ENCODE measurements around the gene RNF10.
"Not testable (repeated sequence)": the region's sequence is repeated elsewhere in the genome, so short reads cannot be mapped to it uniquely, and the experiment has no call there.

Gene RNF10

DNA sequence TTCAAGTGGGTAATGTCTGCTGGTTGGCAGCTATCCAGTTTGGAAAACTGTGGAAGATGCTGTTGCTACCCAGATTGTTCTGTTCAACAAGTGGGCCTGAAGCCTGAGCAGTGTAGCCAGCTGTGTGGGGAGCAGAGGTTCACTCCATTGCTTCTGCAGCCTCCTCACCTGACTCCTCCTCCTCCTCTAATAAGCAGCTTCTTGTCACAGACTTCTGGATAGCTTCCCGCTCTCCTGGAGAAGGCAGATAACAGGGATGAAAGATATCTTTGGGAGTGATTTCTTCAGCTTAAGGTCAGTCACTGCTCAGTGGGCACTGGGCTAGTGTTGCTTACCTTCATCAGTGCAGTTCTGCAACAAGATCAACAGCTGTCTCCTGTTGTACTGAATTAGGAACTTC is 45.0 kb downstream of the RNF10 start:
- peak in 1 of 56 donors; percentile 5 for DNase-seq

DNA sequence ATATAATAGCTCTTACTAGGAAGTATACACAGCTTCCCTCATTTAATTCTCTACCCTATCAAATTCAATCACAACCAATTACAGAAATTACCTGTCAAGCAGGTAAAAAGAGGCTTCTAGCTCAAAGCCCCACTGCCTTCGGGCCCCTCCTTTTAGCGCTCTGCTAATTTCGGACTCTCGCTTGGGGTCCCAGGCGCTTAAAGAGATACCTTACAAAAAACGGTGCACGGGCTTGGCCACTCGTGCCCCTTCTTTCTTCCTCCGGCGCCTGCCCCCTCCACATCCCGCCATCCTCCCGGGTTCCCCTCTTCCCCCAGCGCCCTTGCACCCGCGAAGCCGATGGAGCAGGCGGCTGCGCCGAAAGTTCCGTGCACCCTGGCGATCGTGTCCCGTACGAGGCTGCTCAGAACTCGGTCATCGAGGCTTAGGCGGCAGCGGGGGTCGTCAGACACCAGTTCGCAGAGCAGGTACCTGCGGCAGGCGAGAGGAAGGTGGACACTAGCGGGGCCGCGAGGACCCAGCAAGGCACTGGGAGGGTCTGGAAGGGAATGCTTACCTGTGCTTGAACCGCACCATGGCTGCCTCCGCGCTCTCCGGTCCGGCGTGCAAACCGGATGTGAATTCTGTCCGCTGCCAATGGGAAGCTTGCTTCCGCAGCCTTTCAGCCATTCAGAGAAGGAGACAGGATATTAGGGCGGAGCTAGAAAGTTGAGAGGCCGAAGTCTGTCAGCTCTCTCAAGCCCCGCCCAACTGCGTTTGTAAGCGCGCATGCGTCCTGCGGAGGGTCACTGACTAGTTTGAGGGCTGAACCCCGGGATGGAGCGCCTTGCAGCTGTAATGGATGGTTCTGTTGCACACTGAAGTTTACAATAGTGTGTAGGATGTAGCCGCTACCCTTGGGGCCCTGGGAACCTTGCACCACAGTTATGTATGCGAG is 46.9 kb downstream of the RNF10 start, which contains the start of gene POP5:
TSS of gene POP5 (minus strand) at position 616 of the 937 bp plus-strand sequence. CDS start at position 576, 40 bp downstream.
- peak; percentile 81 to 99 (median 95) for DNase-seq

DNA sequence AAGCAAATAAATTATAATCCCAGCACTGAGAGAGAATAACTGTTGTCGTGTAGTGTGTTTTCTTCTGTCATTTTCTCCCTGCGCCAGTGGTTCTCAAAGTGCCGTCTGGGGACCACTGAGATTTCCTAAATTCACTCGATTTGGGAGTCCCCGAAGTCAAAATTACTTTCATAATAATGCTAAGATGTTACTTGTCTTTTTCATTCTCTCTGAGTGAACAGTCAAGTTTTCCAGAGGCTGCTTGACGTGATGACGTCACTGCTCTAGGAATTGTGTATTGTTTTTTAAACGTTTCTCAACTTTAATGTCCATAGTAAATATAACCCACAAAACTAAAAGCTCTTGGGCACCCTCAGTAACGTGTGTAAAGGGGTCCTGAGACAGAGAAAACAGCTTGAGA is 47.8 kb downstream of the RNF10 start:
- no peak for DNase-seq

GRCh38 chr12:120583478-120584030 is 49.4 kb downstream of the RNF10 start:
- peak in 51 of 56 donors; percentile 14 to 82 (median 47) for DNase-seq

- DNase-seq: peak in 47 of 56 donors; percentile 4 to 79 (median 47)
Measured at GRCh38 chr12:120584343-120585149, 50.4 kb downstream of the RNF10 start.

- no peak for DNase-seq
Measured at GRCh38 chr12:120586206-120586605, 52.0 kb downstream of the RNF10 start.

GRCh38 chr12:120586860-120587259 is 52.7 kb downstream of the RNF10 start:
- DNase-seq: no peak

- no peak for DNase-seq
Measured at GRCh38 chr12:120588371-120588770, 54.2 kb downstream of the RNF10 start.

DNA sequence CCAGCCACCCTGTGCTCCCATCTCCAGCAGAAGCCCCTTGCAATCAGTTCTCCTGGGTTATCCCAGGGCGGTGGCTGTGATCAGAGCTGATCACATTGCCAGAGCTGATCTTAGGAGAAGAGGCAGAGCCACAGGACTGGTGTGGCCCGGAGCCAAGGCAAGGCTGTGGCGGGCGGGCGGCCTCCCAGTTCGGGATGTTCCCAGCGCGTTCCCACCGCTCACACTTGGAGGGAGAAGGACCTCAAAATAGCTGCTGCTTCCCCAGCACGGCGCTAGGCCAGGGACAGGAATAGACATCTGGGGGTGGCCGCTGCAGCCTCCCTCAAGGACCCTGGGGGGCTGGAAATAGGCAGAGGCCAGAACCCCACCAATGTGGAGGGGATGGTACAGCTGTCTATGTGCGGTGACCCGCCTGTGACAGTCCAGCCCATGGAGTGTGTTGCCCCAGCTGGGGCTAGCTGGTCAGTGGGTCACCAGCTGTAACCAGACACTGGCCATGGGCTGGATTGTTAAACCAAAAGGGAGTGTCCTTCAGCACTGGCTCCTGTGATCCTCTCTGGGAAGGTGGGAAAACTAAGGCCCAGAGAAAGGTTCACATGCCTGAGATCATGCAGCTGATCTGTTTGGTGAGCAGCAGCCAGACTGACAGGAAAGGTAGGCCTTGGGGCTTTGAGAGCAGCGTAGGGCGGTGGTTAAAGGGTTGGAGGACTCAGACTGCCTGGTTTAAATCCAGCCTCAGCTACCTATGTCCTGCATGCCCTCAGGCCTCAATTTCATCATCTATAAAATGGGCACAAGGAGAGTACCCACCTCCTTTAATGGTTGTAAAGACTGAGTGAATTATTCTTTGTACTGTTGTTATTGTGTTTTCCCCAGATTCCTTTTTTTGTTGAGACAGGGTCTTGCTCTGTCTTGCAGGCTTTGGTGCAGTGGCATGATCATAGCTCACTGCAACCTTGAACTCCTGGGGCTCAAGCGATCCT is 55.1 kb downstream of the RNF10 start:
- DNase-seq: peak in 34 of 56 donors; percentile 4 to 66 (median 32)

DNA sequence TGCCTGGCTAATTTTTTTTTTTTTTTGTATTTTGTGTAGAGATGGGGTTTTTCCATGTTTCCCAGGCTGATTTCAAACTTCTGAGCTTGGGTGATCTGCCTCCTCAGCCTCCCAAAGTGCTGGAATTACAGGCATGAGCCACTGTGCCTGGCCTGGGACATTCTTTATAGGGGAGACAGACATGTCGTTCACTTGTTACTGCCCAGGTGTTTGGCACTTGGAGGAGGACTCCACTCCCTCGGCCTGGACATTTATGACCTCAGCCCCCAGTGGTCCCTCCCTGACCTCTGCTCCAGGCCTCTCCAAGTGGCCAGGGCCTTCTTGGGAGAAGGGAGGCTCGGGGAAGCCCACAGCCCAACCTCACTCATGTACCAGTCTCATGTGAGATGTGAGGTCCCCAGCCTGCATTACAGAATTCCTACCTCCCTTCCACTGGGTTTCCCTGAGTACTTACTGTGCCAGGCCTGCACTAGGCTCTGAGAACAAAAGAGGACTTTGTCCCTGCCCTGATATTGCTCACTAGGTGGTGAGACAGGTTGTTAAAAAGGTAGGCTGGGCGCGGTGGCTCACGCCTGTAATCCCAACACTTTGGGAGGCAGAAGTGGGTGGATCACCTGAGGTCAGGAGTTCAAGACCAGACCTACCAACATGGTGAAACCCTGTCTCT is 56.7 kb downstream of the RNF10 start:
- no peak for DNase-seq

- DNase-seq: peak in 2 of 56 donors; percentile 3 to 9
Measured at GRCh38 chr12:120592121-120593049, 58.2 kb downstream of the RNF10 start.

DNA sequence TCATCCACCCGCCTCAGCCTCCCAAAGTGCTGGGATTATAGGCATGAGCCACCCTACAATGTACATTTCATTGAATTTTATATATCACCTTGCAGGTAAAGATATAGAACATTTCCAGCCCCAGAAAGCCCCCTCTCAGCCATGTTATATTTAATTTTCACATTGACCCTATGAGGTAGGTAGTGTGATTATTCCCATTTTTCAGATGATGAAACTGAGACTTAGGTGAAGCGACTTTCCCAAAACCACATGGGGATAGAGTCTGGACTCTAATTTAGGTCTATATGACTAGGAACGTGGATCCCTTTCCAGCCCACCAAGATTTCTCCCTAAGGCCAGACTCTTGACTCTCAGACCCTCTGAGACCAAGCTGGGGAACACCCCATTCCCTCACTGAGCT is 62.7 kb downstream of the RNF10 start:
- no peak for DNase-seq

- DNase-seq: no peak
Measured at GRCh38 chr12:120597861-120598260, 63.7 kb downstream of the RNF10 start.

DNA sequence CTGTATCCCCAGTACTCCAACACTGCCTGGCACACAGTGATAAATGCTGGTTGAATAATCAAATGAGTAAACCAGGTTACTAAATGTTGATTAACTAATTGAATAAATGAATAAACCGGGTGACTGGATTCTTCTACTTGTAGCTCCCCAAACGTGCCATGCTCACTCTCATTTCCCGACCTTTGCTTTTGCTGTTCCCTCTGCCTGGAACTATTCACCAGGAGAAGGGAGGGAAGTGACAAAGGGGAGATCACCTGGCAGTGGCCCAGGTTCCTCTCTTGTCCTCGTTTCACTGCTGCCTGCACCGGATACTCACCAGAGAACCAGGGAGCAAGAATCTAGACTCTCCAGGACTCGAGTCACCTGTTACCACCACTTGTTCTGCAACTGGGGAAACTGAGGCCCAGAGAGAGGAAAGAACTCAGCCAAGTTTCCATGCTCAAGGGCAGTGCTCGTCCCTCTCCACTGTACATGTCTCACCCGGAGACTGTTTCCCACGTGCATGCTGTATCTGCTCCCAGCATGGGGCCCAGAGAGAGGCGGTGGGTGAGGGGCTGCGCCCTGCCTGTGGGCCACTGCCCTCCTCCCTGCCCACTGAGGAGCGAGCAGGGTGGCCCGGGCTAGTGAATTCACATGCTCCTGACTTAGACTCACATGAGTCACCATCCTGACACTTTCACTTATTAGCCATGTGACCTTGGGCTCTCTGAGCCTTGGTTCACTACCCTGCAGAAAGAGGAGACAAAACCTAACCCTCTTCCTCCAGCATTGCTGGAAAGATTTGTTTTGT is 64.7 kb downstream of the RNF10 start:
- no peak for DNase-seq

DNA sequence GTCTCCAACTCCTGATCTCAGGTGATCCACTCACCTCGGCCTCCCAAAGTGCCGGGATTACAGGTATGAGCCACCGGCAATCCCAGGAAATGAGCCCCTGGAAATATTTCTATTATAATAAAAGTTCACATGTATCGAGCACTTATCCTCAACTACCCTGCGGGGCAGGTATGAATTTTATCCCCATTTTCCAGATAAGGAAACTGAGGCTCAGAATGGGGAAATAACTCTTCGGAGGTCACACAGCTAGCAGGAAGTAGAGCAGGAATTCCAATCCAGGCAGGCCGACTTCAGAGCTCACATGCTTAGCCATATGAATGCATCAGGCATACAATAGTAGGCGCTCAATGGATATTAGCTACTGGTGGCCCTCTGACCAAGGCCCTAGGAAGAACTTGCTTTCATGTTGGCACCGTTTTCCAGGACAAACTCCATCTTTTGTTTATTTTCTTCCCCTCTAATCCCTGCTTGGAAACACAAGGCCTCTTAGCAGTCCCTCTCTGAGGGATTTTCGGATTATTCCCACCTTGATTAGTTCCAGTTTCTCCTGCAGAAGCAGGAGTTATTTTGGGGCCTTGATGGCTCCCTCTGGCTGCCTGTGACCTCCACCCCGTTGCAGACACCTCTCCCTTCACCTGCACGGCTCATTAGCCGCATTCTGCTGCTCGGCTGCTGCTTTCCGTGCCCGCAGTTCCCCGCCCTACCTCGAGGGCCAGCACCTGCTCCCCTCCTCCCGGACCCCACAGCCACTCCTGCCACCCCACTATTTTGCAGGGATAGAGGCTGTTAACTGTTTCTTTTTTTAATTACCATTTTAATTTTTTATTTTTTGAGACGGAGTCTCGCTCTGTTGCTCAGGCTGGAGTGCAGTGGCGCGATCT is 65.8 kb downstream of the RNF10 start:
- no peak for DNase-seq

GRCh38 chr12:120602416-120602815 is 68.3 kb downstream of the RNF10 start:
- not testable (repeated sequence) for DNase-seq

DNA sequence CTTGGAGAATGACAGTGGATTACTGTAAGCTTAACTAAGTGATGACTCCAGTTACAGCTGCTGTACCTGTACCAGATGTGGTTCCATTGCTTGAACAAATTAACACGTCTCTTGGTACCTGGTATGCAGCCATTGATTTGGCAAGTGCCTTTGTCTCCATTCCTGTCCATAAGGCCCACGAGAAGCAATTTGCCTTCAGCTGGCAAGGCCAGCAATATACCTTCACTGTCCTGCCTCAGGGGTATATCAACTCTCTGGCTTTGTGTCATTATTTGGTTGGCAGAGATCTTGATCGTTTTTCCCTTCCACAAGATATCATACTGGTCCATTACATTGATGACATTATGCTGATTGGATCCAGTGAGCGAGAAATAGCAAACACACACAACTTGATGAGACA is 76.4 kb downstream of the RNF10 start:
- DNase-seq: no peak
